HUES6 (cell line): Measurements from ENCODE around the gene APMAP.

ENCODE experiments used
- H3K27ac ChIP-seq: 2 replicates; pipeline ENCODE4 v1.7.0; 2013; ENCODE audit warnings: low read depth, mild to moderate bottlenecking, low read length, inconsistent platforms
- H3K27me3 ChIP-seq: 2 replicates; pipeline ENCODE4 v1.6.1; 2013; ENCODE audit warnings: low read length; ENCODE audit not compliant: control insufficient read depth, insufficient read depth
- H3K36me3 ChIP-seq: 2 replicates; pipeline ENCODE4 v1.6.1; 2013; ENCODE audit warnings: low read length; ENCODE audit not compliant: control insufficient read depth, insufficient read depth
- H3K4me1 ChIP-seq: 2 replicates; pipeline ENCODE4 v1.6.1; 2013; ENCODE audit warnings: low read length; ENCODE audit not compliant: control insufficient read depth, insufficient read depth
- H3K4me3 ChIP-seq: 2 replicates; pipeline ENCODE4 v1.5.1; 2013; ENCODE audit warnings: low read depth, low read length
- H3K9ac ChIP-seq: one replicate; pipeline ENCODE4 v1.6.1; 2013; ENCODE audit warnings: mild to moderate bottlenecking, low read length
- H3K9me3 ChIP-seq: 2 replicates; pipeline ENCODE4 v1.6.1; 2013; ENCODE audit warnings: low read depth, low read length; ENCODE audit not compliant: control insufficient read depth, insufficient read depth

The APMAP gene

DNA sequence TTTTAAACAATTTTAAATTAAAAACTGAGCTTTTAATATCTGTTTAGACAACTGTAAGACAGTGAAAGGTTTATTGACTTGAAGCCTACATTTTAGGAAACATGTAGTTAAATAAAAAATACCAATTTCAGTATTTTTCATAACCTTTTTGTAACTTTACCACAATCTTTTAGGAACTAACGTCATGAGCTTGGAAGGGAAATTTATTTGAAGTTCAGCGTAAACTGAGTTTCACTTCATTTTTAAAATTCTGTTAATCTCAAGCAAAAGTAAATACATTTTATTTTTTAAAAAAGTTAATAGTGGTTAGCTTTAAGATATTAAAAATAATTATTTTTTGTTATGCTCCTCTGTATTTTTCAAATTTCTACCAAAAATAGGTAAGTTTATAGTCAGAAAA, 38.0 kb downstream of the APMAP start:
- H3K4me3 ChIP-seq, result no peak overlapping the region
- peaks cover 2% of the 10 kb centered on the region; the same call in 1 of the 2 replicates for H3K4me1 ChIP-seq
- no peaks in the 10 kb centered on the region for H3K27me3 ChIP-seq
- H3K27ac ChIP-seq, result no peak overlapping the region
- H3K9ac ChIP-seq, result no peak overlapping the region
- no peaks in the 10 kb centered on the region for H3K9me3 ChIP-seq
- peaks cover 7% of the 10 kb centered on the region for H3K36me3 ChIP-seq

DNA sequence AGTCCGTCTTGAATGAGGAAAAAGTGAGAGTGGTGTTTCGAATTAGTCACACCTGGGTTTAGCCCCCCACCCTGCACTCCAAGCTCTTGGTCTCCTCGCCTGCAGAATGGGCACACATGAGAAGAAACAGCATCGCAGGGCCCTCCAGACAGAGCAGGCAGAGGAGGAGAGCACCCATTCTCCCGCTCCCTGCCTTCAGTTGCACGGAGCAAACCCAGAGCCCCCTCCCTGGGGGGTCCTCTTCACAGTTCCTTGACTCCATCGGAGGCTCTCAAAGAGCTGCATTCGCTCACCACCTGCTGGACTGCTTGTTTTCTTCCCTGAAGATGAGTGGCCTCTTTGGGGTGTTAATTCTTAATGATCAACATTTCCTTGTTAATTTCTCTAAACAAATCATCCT, 38.4 kb downstream of the APMAP start:
- Histone ChIP-seq H3K4me1 (peaks cover 2% of the 10 kb centered on the region; the same call in 1 of the 2 replicates), H3K27me3 (no peaks in the 10 kb centered on the region), H3K9ac (no peak overlapping the region), H3K27ac (no peak overlapping the region), H3K4me3 (no peak overlapping the region), H3K9me3 (no peaks in the 10 kb centered on the region), H3K36me3 (peaks cover 3% of the 10 kb centered on the region)

GRCh38 chr20:24953621-24954133, 38.9 kb downstream of the APMAP start:
- Histone ChIP-seq H3K36me3 (peaks cover 3% of the 10 kb centered on the region; the same call in 1 of the 2 replicates), H3K27me3 (no peaks in the 10 kb centered on the region), H3K27ac (no peak overlapping the region), H3K9ac (no peak overlapping the region), H3K4me1 (peaks cover 2% of the 10 kb centered on the region; the same call in 1 of the 2 replicates), H3K9me3 (no peaks in the 10 kb centered on the region), H3K4me3 (no peak overlapping the region)

DNA sequence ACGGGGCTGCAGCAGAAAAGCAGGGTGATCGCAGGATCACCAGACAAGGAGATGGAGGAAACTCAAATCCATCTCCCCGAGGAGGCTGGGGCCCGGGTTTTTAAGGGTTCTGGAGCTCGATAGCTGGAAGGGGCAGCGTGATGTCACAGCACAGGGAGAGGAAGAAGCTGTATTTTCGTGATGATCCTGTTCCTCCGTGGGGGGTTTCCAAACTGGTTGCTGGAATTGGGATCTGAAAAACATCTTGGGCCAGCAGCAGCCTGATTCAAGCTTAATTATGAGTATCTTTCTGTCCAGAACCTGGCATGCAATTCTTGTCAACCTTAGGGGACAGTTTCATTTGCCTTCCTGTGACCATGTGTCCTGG, 39.4 kb downstream of the APMAP start:
- H3K9me3 ChIP-seq, result no peaks in the 10 kb centered on the region
- 0 out of 2 replicates have a peak, but pooled peaks cover 3% of the 10 kb centered on the region for H3K36me3 ChIP-seq
- no peak overlapping the region for H3K4me3 ChIP-seq
- peaks cover 2% of the 10 kb centered on the region; the same call in 1 of the 2 replicates for H3K4me1 ChIP-seq
- H3K9ac ChIP-seq, result no peak overlapping the region
- no peak overlapping the region for H3K27ac ChIP-seq
- no peaks in the 10 kb centered on the region for H3K27me3 ChIP-seq

- no peaks in the 10 kb centered on the region for H3K9me3 ChIP-seq
- H3K9ac ChIP-seq, result no peak overlapping the region
- H3K36me3 ChIP-seq, result 0 out of 2 replicates have a peak, but pooled peaks cover 3% of the 10 kb centered on the region
- no peaks in the 10 kb centered on the region for H3K27me3 ChIP-seq
- H3K4me1 ChIP-seq, result peaks cover 2% of the 10 kb centered on the region; the same call in 1 of the 2 replicates
- no peak overlapping the region for H3K27ac ChIP-seq
- no peak overlapping the region for H3K4me3 ChIP-seq
Observed at GRCh38 chr20:24952376-24953208, 40.0 kb downstream of the APMAP start.

DNA sequence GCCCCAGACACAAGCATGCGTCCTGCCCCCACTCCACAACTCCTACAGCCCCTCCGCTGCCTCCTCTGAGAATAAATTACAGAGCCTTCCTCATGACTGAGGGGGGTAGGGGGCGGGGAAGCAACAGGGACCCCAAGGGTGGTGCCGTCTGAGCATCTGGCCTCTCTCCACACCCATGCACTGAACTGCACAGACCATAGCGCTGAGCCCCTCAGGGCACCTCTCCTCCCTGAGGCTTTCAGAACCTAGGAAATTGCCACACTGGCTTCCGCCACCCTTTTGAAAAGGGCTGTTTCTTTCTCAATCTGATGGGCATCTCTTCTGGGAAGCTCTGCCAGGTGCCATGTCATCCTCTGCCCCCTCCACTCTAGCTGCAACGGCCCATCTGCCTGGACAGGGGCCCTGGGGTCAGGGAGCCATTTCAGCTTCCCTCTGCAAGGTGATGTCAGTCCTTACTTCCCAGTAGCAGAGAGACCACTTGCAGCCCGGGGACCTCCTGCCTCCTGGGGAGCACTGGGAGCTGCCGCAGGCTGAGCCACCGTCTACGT, 40.9 kb downstream of the APMAP start:
- Histone ChIP-seq H3K4me1 (peaks cover 2% of the 10 kb centered on the region; the same call in 1 of the 2 replicates), H3K9ac (no peak overlapping the region), H3K27me3 (no peaks in the 10 kb centered on the region), H3K4me3 (no peak overlapping the region), H3K36me3 (0 out of 2 replicates have a peak, but pooled peaks cover 3% of the 10 kb centered on the region), H3K27ac (no peak overlapping the region), H3K9me3 (no peaks in the 10 kb centered on the region)

DNA sequence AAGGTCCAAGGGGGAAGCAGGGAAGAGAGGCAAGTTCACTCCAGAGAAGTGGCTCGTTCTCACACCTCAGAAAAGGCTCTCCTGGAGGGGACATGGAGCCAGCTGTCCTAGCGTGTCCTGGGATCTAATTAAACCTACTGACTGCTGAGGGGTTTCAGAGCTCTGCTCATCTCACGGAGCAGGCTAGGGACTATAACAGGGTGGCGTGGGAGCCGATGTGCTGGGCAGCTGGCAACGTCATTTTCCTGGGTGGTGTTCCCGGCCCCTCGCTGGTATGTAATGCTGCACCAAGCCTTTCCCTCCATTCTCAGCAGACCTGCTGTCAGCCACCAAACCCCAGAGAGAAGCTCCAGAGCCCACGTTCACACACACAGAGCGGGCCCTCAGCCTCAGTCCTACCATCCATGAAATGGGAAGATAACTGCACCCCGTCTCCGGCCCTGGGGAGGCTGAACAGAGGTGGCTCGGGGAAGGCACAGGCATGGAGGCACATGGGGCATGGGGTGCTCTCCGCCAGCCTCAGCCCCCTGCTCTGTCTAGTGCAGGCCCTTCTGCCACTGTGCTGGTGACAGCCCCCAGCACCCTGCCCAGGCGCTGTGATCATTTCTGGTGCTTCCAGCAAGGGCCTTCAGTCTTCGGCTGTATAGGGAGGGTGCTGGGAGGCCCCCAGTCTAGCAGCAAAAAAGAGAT, 41.6 kb downstream of the APMAP start:
- Histone ChIP-seq H3K9ac (no peak overlapping the region), H3K4me3 (no peak overlapping the region), H3K27me3 (no peaks in the 10 kb centered on the region), H3K27ac (no peak overlapping the region), H3K4me1 (peaks cover 2% of the 10 kb centered on the region; the same call in 1 of the 2 replicates), H3K9me3 (no peaks in the 10 kb centered on the region), H3K36me3 (0 out of 2 replicates have a peak, but pooled peaks cover 3% of the 10 kb centered on the region)

GRCh38 chr20:24950128-24950835, 42.3 kb downstream of the APMAP start:
- no peak overlapping the region for H3K9ac ChIP-seq
- no peak overlapping the region for H3K27ac ChIP-seq
- H3K4me1 ChIP-seq, result peaks cover 2% of the 10 kb centered on the region; the same call in 1 of the 2 replicates
- H3K36me3 ChIP-seq, result no peaks in the 10 kb centered on the region
- H3K27me3 ChIP-seq, result no peaks in the 10 kb centered on the region
- no peak overlapping the region for H3K4me3 ChIP-seq
- no peaks in the 10 kb centered on the region for H3K9me3 ChIP-seq

DNA sequence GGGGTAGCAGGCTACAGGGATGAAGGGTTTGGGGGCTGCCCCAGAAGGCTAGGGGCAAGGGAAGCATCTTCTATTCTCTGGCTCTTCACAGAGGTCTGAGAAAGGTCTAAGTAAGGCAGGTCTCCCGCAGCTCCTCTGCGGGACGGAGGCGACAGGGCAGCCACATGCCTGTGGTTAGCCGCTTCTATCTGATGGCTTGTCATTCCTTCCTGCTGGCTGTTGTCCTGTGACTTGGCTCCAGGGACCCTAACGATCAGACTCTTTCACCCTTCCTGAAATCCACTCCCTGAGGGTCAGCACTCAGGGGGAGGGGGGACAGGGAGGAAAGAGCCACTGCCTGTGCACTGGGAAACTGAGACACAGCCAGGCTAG, 42.8 kb downstream of the APMAP start:
- no peaks in the 10 kb centered on the region for H3K27me3 ChIP-seq
- no peaks in the 10 kb centered on the region for H3K9me3 ChIP-seq
- no peak overlapping the region for H3K4me3 ChIP-seq
- no peak overlapping the region for H3K9ac ChIP-seq
- no peak overlapping the region for H3K27ac ChIP-seq
- H3K36me3 ChIP-seq, result no peaks in the 10 kb centered on the region
- H3K4me1 ChIP-seq, result peaks cover 2% of the 10 kb centered on the region; the same call in 1 of the 2 replicates

DNA sequence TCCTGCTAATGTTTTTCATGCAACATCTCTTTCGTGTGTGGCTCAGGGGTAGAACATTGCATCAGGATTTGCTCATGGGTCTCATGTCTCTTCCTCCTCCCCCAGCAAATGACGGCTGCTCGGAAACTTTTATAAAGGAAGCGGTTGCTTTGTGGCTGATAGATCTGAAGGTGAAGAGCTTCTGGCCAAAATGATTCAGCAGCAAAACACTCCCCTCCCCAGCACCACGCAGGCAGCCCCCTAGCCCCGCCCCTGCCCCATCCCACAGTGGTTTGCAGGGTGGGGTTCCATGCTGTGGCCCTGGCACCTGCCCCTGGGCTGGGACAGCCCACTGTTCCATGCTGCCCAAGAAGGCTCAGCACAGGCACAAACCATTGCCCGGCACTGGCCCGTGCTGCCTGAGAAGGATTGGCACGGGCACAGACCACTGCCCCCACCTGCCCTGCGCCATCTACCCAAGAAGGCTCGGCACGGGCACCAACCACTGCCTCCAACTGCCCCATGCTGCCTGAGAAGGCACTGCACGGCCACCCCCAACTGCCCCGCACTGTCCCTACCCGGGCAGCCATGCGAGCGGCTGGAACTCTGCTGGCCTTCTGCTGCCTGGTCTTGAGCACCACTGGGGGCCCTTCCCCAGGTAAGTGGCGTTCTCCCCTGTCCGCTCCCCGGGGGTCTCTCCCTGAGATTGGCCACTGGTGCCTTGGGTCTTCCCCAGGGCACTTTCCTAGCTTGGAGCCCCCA, 43.4 kb downstream of the APMAP start, which contains the start of gene CST7:
Gene CST7, plus strand, starts transcription at position 331 of the 741 bp plus-strand sequence. Its CDS starts 237 bp downstream, at position 568.
- H3K27ac ChIP-seq, result no peak within 1 kb of the TSS
- H3K9me3 ChIP-seq, result no peaks in the 10 kb centered on the region
- no peak within 1 kb of the TSS for H3K4me3 ChIP-seq
- no peaks in the 10 kb centered on the region for H3K36me3 ChIP-seq
- H3K4me1 ChIP-seq, result peaks cover 2% of the 10 kb centered on the region; the same call in 1 of the 2 replicates
- no peak within 1 kb of the TSS for H3K9ac ChIP-seq
- H3K27me3 ChIP-seq, result no peaks in the 10 kb centered on the region
